C4-2B (cell line): Measurements from ENCODE around the gene TTC16.
"Not testable (repeated sequence)": the region's sequence is repeated elsewhere in the genome, so short reads cannot be mapped to it uniquely, and the experiment has no call there.

Experiments
- H3K27ac ChIP-seq: fragments of 450-650 bp; 2 replicates; pipeline ENCODE4 v1.5.1; 2017
- ZFX ChIP-seq: fragments of 450-650 bp; IDR thresholded peaks from 2 replicates; pipeline ENCODE4 v1.6.1; 2017
- TF ChIP-seq, protein P1 (sequence below): fragments of 450-650 bp; conservative IDR thresholded peaks from 2 replicates; pipeline ENCODE4 v1.5.1; 2017; ENCODE audit warnings: mild to moderate bottlenecking

TTC16 gene

DNA sequence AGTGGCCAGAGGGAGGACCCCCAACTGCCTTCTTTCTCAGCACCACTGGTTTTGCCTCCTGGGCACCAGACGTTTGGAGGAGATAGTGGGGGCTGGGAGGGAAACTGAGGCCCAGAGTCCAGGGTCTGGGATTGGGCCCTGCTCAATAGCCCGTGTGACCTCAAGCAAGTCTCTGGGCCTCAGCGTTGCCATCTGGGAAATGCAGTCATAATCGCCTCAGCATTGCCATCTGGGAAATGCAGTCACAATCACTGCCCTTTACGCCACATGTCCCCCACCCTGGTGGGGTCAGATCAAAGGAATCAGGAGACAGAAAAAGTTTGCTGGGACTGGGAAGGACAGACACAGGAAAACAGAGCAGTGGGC, 61.0 kb downstream of the TTC16 start:
- TF ChIP-seq, protein P1, sequence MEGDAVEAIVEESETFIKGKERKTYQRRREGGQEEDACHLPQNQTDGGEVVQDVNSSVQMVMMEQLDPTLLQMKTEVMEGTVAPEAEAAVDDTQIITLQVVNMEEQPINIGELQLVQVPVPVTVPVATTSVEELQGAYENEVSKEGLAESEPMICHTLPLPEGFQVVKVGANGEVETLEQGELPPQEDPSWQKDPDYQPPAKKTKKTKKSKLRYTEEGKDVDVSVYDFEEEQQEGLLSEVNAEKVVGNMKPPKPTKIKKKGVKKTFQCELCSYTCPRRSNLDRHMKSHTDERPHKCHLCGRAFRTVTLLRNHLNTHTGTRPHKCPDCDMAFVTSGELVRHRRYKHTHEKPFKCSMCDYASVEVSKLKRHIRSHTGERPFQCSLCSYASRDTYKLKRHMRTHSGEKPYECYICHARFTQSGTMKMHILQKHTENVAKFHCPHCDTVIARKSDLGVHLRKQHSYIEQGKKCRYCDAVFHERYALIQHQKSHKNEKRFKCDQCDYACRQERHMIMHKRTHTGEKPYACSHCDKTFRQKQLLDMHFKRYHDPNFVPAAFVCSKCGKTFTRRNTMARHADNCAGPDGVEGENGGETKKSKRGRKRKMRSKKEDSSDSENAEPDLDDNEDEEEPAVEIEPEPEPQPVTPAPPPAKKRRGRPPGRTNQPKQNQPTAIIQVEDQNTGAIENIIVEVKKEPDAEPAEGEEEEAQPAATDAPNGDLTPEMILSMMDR = no peak
- no peak for TF ChIP-seq ZFX
- H3K27ac ChIP-seq = no peak overlapping the region

DNA sequence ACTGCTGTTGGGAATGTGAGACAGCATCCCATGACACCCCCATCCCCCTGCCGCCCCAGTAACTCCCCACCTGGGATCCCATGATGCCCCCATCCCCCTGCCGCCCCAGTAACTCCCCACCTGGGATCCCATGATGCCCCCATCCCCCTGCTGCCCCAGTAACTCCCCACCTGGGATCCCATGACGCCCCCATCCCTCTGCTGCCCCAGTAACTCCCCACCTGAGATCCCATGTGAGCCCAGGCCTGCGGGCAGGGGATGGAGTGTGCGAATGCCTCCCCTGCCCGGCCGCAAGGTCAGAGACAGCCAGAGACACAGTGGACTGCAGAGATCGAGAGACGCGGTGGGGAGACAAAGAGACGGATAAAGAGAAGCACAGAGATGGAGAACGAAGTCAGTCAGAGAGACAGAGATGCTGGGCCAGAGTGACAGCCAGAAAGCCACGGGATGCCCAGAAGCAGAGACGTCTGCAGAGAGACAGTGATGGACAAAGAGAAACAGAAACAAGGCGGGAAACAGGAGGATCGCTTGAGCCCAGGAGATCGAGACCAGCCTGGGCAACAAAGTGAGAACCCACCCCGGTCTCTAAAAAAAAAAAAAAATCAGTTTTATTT, 61.6 kb downstream of the TTC16 start:
- H3K27ac ChIP-seq = no peak overlapping the region

GRCh38 chr9:127778280-127779135, 62.6 kb downstream of the TTC16 start, which contains the start of gene SH2D3C:
Gene SH2D3C, minus strand, starts transcription at chr9:127778666. Its CDS starts 39 bp downstream, at chr9:127778627.
- no peak within 1 kb of the TSS for H3K27ac ChIP-seq
- no peak for TF ChIP-seq ZFX

More for the DNA sequence above, 61.6 kb downstream of the TTC16 start:
- TF ChIP-seq, protein P1 = no peak
- no peak for TF ChIP-seq ZFX

DNA sequence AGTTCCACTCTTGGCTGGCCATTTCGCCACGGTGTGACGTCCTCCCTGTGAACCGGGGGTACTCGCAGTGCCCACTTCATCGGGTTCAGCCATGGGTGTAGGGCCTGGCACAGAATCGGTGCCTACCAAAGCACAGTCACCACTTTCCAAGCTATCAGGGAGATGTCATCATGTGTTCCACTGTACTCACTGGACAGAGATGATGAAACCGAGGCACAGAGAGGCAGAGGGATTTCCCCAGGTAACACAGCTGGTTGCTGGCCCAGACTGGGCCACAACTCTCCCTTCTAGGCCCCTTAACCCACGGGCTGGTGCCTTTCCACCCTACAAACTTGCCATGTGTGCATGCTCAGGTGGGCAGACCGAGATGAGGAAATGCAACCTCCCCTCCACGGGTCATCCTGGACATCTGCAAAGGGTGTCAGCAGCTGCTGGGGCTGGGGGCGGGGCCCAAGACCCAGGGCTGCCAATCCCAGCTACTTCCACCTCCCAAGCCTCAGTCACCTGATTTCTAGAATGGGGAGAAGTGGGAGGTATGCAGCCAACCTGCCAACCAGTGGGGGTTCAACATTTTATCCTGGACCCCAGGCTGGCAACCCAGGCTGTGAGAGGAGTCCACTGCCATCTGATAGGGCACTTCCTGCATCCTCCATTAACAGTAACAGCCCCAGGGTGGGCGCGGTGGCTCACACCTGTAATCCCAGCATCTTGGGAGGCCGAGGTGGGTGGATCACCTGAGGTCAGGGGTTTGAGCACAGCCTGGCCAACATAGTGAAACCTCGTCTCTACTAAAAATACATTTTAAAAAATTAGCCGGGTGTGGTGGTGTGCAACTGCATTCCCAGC, 63.5 kb downstream of the TTC16 start:
- TF ChIP-seq, protein P1 = no peak
- TF ChIP-seq ZFX = no peak

GRCh38 chr9:127780126-127780885, 64.4 kb downstream of the TTC16 start:
- no peak for TF ChIP-seq ZFX
- TF ChIP-seq, protein P1 = no peak
- no peak overlapping the region for H3K27ac ChIP-seq

More for the DNA sequence above, 63.5 kb downstream of the TTC16 start:
- H3K27ac ChIP-seq = no peak overlapping the region

DNA sequence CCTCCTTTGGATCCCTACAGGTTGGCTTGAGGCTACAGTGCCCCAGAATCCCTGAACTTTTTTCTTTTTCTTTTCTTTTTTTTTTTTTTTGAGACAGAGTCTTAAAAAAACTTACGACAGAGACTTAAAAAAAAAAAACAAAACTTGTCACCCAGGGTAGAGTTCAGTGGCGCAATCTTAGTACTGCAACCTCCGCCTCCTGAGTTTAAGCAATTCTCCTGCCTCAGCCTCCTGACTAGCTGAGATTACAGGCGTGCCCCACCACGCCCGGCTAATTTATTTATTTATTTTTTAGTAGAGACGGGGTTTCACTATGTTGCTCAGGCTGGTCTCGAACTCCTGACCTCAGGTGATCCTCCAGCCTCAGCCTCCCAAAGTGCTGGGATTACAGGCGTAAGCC, 65.0 kb downstream of the TTC16 start:
- H3K27ac ChIP-seq = not testable (repeated sequence)
